Activated naive CD4-positive, alpha-beta T cell treated with anti-CD3 and anti-CD28 coated beads, Interleukin-2, amount 50 U/mL, for 16 hours (primary cell): Measurements from ENCODE around the gene DNMT1.

Experiments
- DNase-seq: peaks from one replicate; pipeline ENCODE4 v3.0.0-alpha.2; 2020

The DNMT1 gene

GRCh38 chr19:10111405-10111811, 83.3 kb downstream of the DNMT1 start, which contains the start of gene P2RY11:
P2RY11 (plus strand) TSS chr19:10111693; CDS start chr19:10111722, 29 bp downstream.
- no peak for DNase-seq

GRCh38 chr19:10110972-10111317, 83.8 kb downstream of the DNMT1 start:
- DNase-seq, result no peak

GRCh38 chr19:10110076-10110971, 84.4 kb downstream of the DNMT1 start:
- no peak for DNase-seq

GRCh38 chr19:10109528-10109927, 85.2 kb downstream of the DNMT1 start:
- no peak for DNase-seq

GRCh38 chr19:10107817-10108367, 86.9 kb downstream of the DNMT1 start:
- DNase-seq, result no peak

GRCh38 chr19:10107254-10107653, 87.5 kb downstream of the DNMT1 start:
- DNase-seq, result no peak

- DNase-seq, result peak; percentile 97
Measured at GRCh38 chr19:10106100-10106936, 88.4 kb downstream of the DNMT1 start, which contains the start of gene PPAN. PPAN (plus strand) TSS chr19:10106362; CDS start chr19:10106395, 33 bp downstream.

GRCh38 chr19:10105509-10106099, 89.1 kb downstream of the DNMT1 start:
- peak; percentile 82 for DNase-seq

- peak; percentile 67 for DNase-seq
Measured at GRCh38 chr19:10104665-10105508, 89.9 kb downstream of the DNMT1 start.

- no peak for DNase-seq
Measured at GRCh38 chr19:10104130-10104513, 90.6 kb downstream of the DNMT1 start.

GRCh38 chr19:10102787-10103236, 91.9 kb downstream of the DNMT1 start:
- DNase-seq, result no peak

GRCh38 chr19:10100163-10100785, 94.5 kb downstream of the DNMT1 start:
- DNase-seq, result no peak

- no peak for DNase-seq
Measured at GRCh38 chr19:10096615-10096963, 98.2 kb downstream of the DNMT1 start.

GRCh38 chr19:10095948-10096614, 98.7 kb downstream of the DNMT1 start:
- DNase-seq, result peak; percentile 87

GRCh38 chr19:10095622-10095947, 99.2 kb downstream of the DNMT1 start:
- DNase-seq, result no peak

GRCh38 chr19:10093295-10094186, 101.2 kb downstream of the DNMT1 start:
- DNase-seq, result no peak

- no peak for DNase-seq
Measured at GRCh38 chr19:10092648-10093294, 102.0 kb downstream of the DNMT1 start.

- DNase-seq, result no peak
Measured at GRCh38 chr19:10091895-10092641, 102.7 kb downstream of the DNMT1 start.

- DNase-seq, result no peak
Measured at GRCh38 chr19:10091370-10091687, 103.4 kb downstream of the DNMT1 start.
